TTC549 (cell line): ENCODE measurements around the gene CELF4.
"Not testable (repeated sequence)": the region's sequence is repeated elsewhere in the genome, so short reads cannot be mapped to it uniquely, and the experiment has no call there.

Experiments
- FAIRE-seq: peaks from 2 replicates; lab custom pipeline; 2012; peaks lifted over from hg19 to GRCh38; lab: Jason Lieb, UNC

Gene CELF4

DNA sequence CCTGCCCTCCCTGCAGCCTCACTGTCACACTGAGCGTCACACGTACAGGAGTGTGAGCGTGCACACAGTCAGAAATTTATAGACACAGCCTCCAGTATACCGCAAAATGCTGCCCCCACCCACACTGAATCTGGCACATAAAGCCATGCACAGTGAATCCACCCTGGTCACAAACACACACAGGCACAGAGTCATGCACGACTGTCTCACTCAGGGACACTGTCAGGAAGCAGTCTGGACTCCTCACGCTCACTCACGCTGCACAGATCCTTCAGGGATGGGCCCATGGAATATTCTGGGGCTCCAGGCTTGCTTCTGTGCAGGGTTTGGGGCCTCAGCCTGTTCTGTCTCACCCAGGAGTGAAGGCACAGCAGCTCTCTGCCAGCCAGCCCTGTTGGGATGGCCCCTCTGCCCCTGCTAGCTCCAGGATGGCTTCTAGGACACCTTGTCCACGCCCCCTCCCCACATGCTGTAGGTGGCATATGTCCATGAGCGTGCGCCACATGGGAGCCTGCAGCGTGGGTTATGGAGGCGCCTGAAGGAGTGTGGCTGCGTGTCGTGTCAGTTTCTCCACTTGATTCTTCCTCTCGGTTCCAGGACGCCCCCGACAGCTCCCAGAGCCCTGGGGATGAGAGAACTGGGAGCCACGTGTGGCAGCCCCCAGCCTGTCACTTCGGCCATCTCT is 175.8 kb downstream of the CELF4 start:
- FAIRE-seq = no peak

DNA sequence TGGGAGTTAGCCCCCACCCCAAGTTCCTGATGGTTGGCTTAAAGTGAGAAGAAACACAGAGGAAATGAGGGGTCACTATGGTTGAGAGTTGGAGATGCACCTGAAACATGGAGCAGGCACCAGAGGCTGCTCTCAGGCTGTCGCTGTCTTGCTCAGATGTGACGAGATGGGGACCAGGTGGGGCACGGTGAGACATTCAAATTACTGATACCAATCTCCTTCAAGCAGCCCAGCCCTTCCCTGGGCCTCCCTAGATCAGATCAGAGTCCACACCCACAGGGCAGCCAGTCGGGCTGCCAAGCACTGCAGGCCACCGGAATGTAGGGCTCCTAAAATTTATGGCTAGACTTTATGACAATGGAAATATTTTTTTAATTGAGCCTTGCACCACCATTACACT is 176.6 kb downstream of the CELF4 start:
- FAIRE-seq = no peak

GRCh38 chr18:37388413-37388812 is 177.2 kb downstream of the CELF4 start:
- FAIRE-seq = no peak

DNA sequence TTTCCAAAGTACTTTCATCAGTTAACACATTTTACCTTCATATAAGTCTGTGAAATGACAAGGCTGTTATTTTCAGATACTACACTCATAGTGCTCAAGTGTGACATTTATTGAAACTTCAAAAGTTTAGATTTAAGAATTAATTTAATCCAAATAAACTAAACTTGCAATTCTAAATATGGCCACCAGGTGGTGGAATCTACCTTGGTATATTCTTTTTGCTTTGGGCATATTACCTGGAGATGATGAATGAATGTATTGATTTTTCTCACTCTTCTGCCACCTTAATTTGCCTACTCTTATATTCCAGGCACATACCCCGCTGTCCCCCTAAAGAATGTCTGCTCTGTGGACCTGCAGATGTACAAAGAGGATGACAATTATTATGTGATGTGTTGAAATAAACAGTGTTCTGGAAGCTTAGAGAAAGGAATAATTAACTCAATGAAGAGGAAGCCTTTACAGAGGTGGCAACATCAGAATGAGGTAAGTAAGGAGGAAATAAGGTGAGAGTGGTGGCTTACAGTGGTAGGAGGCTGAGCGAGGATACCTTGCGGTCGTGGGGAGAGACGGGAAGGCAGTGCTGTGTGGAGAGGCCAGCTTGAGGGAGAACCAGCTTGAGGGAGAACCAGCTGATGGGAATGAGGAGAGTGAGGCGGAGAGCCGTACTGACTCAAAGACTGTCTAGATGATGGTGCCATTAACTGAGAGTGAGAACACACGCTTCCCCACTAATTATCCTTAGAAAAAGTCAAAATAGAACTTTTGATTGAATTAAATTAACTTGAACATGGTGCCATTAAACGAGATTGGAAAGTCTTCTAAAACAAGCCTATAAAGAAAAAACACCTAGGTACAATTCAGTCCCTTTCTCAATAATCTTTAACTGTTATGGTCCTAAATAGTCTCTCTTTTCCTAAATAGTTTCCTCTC is 179.5 kb downstream of the CELF4 start:
- peak; percentile 49 for FAIRE-seq

DNA sequence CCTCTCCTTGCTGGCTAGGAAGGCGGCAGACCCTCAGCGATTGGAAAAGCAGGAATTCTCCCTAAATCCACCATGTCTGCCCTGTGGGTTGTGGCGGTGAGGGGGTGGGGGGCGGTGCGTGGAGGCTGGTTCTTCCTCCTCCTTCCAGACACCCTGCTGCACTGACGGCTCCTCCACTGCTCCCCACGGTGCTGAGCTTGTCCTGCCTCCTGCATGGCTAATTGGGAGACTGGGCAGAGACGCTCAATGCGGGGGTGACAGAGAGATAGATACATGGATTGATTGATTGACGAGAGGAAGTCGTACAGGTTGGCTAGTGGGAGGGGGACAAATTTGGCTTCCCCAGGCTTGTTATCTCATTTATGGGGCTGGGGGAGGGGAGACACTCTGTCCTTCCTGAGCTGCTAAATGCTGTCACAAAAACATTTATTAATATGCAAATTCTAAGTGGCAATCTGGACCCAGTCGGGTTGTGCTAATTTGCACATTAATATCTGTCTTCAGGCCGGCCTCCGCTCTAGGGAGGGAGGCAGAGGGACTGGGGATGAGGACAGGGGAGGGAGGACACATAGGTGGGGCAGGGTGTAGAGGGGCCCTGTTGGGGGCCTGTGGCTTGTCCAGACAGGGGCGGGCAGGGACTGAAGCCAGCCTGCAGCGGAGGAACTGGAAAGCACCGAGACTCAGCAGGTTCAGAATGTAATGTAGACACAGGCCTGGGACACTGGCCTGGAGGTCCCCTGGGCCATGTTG is 181.6 kb downstream of the CELF4 start:
- no peak for FAIRE-seq

GRCh38 chr18:37383036-37383785 is 182.4 kb downstream of the CELF4 start:
- FAIRE-seq = no peak

DNA sequence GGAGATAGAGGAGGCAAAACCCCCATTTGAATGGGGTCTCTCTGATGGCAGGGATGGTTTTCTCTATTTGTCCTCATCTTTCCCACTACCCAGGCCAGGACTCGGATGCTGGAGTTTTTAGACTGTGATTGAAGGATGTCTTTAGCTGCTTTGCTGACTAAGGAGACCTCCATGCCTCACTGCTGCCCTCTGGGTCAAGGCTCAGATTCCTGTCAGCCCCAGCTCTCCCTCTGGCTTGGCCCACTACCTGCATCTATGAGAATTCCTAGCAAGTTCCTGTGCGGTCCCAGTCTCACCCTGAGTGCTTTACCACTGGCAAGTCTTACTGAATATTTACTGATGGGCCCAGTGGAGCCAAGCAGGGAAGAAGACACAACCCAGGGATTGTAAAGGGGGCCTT is 184.0 kb downstream of the CELF4 start:
- no peak for FAIRE-seq

- FAIRE-seq = no peak
Measured at GRCh38 chr18:37380546-37381110, 185.0 kb downstream of the CELF4 start.

- FAIRE-seq = no peak
Measured at GRCh38 chr18:37378336-37379010, 187.1 kb downstream of the CELF4 start.

GRCh38 chr18:37375181-37375580 is 190.4 kb downstream of the CELF4 start:
- FAIRE-seq = no peak

GRCh38 chr18:37368110-37368954 is 197.3 kb downstream of the CELF4 start:
- no peak for FAIRE-seq

GRCh38 chr18:37364237-37364636 is 201.4 kb downstream of the CELF4 start:
- no peak for FAIRE-seq

- FAIRE-seq = no peak
Measured at GRCh38 chr18:37362158-37362890, 203.3 kb downstream of the CELF4 start.

DNA sequence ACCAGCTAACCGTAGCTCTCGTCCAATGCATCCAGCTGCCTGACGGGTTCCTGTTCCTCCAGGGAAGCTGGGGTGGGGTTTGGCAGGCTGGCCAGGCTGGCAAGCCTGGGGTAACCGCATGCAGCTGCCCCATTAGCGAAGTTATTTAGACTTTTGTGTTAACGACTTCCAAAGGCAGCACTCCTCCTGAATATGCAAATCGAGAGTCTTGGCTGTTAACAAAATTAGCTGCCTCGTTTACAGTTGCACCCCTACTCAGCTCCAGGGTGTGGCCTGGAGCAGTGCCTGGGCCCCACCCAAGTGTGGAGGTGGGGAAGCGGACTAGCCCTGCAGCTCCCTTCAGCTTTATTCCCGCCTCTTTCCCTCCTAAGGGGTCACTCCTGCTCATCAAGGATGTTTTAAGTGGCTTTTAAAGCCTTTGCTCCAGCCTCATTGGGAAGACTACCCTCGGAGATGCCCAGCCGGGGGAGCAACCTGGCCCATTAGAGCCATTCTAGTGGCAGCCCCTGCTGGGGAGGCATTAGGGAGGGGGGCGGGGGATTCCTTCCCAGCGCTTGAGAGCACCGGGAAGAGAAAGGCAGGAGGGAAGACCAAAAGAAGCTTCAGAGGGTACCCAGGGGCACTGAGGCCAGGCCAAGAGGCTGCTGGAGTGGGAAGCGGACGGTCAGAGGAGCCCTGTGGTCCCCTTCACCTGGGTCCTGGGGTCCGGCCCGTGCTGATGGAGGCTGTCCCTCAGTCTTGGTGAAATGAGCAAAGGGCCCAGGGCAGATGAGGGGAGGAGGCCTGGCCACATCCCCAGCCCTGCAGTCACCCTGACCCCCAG is 204.1 kb downstream of the CELF4 start:
- no peak for FAIRE-seq

GRCh38 chr18:37358061-37358460 is 207.5 kb downstream of the CELF4 start:
- FAIRE-seq = not testable (repeated sequence)

DNA sequence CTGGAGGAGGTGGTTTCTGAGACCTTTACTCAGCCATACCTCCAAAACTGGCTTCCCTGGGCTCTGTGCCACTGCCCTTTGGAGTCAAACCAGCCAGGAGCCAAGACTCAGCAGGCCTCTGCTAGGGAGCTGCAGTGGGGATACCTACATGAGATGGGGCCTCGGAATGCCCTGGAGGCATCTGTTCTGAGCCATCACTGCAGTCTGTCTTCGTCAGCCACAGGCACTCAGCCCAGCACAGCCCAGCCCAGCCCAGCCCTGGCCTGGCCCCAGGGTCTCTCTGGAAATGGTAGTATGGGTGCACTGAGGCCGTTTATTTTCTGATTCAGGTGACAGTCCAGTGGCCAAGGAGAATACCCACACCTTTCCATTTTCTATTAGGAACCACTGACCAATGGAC is 209.8 kb downstream of the CELF4 start:
- FAIRE-seq = no peak

DNA sequence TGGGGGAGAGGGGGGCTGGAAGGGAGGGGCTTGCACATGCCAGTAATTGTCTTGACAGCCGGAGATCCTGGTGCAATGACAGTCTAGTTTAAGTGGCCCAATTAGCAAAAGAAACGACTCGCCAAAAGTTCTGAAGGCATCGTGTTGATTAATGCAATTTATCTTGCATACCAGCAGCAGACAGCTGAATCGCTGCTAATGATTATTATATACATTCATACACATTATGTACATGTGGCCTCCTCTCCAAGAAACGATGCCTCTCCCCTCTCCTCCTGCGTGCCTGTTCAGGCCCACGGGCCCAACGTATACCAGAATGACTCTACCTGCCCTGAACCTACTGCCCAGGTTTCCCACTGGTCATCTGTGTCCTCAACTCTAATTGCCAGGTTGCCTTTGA is 214.5 kb downstream of the CELF4 start:
- no peak for FAIRE-seq

- no peak for FAIRE-seq
Measured at GRCh38 chr18:37348729-37349128, 216.9 kb downstream of the CELF4 start.

GRCh38 chr18:37346048-37346447 is 219.6 kb downstream of the CELF4 start:
- FAIRE-seq = no peak
